Hepatocyte (in vitro differentiated cells): ENCODE measurements around the gene LDB2.

Experiments used
- EZH2phosphoT487 ChIP-seq: fragments of 200-600 bp; sonication (generic); IDR thresholded peaks from one replicate; pipeline ENCODE4 v1.6.1; 2018; ENCODE audit warnings: antibody characterized with exemption, mild to moderate bottlenecking, low read depth, moderate library complexity; ENCODE audit not compliant: unreplicated experiment, severe bottlenecking
- TF ChIP-seq, protein P1 (sequence below): fragments of 200-600 bp; sonication (generic); IDR thresholded peaks from 2 replicates; pipeline ENCODE4 v1.5.1; 2016; ENCODE audit warnings: antibody characterized with exemption, mild to moderate bottlenecking; ENCODE audit not compliant: poor library complexity

DNA sequence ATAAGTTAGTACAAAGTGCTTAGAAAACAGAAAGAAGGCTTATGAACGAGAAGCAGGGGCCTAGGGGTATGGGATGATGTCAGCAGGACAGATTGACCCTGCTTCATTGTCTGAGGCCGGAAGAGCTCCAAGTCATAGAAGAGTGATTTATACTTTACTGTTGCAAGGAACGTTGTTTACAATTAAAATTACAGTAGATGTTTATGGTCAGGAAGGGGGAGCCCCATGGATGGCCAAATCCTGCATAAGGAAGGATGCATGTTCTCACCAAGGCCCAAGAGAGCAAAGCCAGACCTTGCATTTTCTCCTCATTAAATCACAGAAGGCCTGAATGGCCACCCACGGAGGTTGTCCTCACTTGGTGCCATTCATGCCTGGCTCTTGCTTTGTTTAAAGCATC lies 115.3 kb downstream of the LDB2 start:
- TF ChIP-seq, protein P1, sequence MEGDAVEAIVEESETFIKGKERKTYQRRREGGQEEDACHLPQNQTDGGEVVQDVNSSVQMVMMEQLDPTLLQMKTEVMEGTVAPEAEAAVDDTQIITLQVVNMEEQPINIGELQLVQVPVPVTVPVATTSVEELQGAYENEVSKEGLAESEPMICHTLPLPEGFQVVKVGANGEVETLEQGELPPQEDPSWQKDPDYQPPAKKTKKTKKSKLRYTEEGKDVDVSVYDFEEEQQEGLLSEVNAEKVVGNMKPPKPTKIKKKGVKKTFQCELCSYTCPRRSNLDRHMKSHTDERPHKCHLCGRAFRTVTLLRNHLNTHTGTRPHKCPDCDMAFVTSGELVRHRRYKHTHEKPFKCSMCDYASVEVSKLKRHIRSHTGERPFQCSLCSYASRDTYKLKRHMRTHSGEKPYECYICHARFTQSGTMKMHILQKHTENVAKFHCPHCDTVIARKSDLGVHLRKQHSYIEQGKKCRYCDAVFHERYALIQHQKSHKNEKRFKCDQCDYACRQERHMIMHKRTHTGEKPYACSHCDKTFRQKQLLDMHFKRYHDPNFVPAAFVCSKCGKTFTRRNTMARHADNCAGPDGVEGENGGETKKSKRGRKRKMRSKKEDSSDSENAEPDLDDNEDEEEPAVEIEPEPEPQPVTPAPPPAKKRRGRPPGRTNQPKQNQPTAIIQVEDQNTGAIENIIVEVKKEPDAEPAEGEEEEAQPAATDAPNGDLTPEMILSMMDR: no peak
- TF ChIP-seq EZH2phosphoT487: no peak
